H9 (cell line): ENCODE results near the gene AJAP1. TPM values are rescaled to one million over a fixed set of nuclear protein-coding genes. Genes with fewer than 3 reads are reported as not detected.

Experiments
- DNase-seq: peaks from one replicate; pipeline ENCODE4 v3.0.0-alpha.2; 2017
- H2AFZ ChIP-seq: one replicate; pipeline ENCODE4 v1.6.1; 2013; ENCODE audit warnings: mild to moderate bottlenecking, low read length, control low read depth, moderate library complexity
- H2AK5ac ChIP-seq: 2 replicates; pipeline ENCODE4 v1.6.1; 2013; ENCODE audit warnings: low read length, control low read depth, mixed read lengths; ENCODE audit not compliant: insufficient read length
- H2BK120ac ChIP-seq: one replicate; pipeline ENCODE4 v1.6.1; 2013; ENCODE audit warnings: low read depth, mild to moderate bottlenecking, low read length, control low read depth, inconsistent platforms; ENCODE audit not compliant: poor library complexity, severe bottlenecking
- H2BK12ac ChIP-seq: 2 replicates; pipeline ENCODE4 v1.6.1; 2013; ENCODE audit warnings: low read length, control low read depth, mixed read lengths, low read depth; ENCODE audit not compliant: insufficient read length
- H2BK15ac ChIP-seq: 2 replicates; pipeline ENCODE4 v1.6.1; 2013; ENCODE audit warnings: low read depth, low read length, control low read depth
- H2BK20ac ChIP-seq: one replicate; pipeline ENCODE4 v1.6.1; 2013; ENCODE audit warnings: low read depth, mild to moderate bottlenecking, low read length, control low read depth, inconsistent platforms; ENCODE audit not compliant: poor library complexity, severe bottlenecking
- H2BK5ac ChIP-seq: 2 replicates; pipeline ENCODE4 v1.6.1; 2013; ENCODE audit warnings: low read length, control low read depth, mixed read lengths; ENCODE audit not compliant: insufficient read length
- H3K14ac ChIP-seq: 2 replicates; pipeline ENCODE4 v1.6.1; 2013; ENCODE audit warnings: low read length, control low read depth; ENCODE audit not compliant: insufficient read depth
- H3K18ac ChIP-seq: 2 replicates; pipeline ENCODE4 v1.6.1; 2013; ENCODE audit warnings: low read depth, mild to moderate bottlenecking, mixed read lengths, low read length, control low read depth; ENCODE audit not compliant: insufficient read length
- H3K23ac ChIP-seq: 2 replicates; pipeline ENCODE4 v1.6.1; 2013; ENCODE audit warnings: low read length, control low read depth, mixed read lengths, low read depth; ENCODE audit not compliant: insufficient read length
- H3K23me2 ChIP-seq: 2 replicates; pipeline ENCODE4 v1.6.1; 2013; ENCODE audit warnings: low read depth, mild to moderate bottlenecking, mixed read lengths, low read length, control low read depth; ENCODE audit not compliant: insufficient read length, poor library complexity, severe bottlenecking
- H3K27ac ChIP-seq: 2 replicates; pipeline ENCODE4 v1.5.1; 2013; ENCODE audit warnings: low read length, control low read depth, mixed read lengths, low read depth; ENCODE audit not compliant: insufficient read length
- H3K27me3 ChIP-seq: 2 replicates; pipeline ENCODE4 v1.6.1; 2013; ENCODE audit warnings: low read length, control low read depth, inconsistent platforms; ENCODE audit not compliant: insufficient read depth
- H3K4ac ChIP-seq: 2 replicates; pipeline ENCODE4 v1.6.1; 2013; ENCODE audit warnings: low read depth, mild to moderate bottlenecking, control low read depth, inconsistent platforms, low read length, moderate library complexity
- H3K4me1 ChIP-seq: 2 replicates; pipeline ENCODE4 v1.6.1; 2013; ENCODE audit warnings: low read length, control low read depth, inconsistent platforms; ENCODE audit not compliant: insufficient read depth
- H3K4me2 ChIP-seq: 2 replicates; pipeline ENCODE4 v1.6.1; 2013; ENCODE audit warnings: low read length, control low read depth, mixed read lengths; ENCODE audit not compliant: insufficient read length, insufficient read depth
- H3K56ac ChIP-seq: 2 replicates; pipeline ENCODE4 v1.6.1; 2013; ENCODE audit warnings: low read depth, mild to moderate bottlenecking, mixed read lengths, low read length, control low read depth; ENCODE audit not compliant: insufficient read length
- H3K79me1 ChIP-seq: 2 replicates; pipeline ENCODE4 v1.6.1; 2013; ENCODE audit warnings: low read depth, mild to moderate bottlenecking, moderate library complexity, low read length, control low read depth, inconsistent platforms; ENCODE audit not compliant: insufficient read depth, poor library complexity, severe bottlenecking
- H3K79me2 ChIP-seq: 2 replicates; pipeline ENCODE4 v1.6.1; 2013; ENCODE audit warnings: low read length, control low read depth, inconsistent platforms; ENCODE audit not compliant: insufficient read depth
- H3K9ac ChIP-seq: 2 replicates; pipeline ENCODE4 v1.6.1; 2013; ENCODE audit warnings: low read length, control low read depth, mixed read lengths; ENCODE audit not compliant: insufficient read length; ENCODE audit errors: extremely low read depth
- H3K9me3 ChIP-seq: one replicate; pipeline ENCODE4 v1.6.1; 2013; ENCODE audit warnings: low read depth, low read length, inconsistent platforms; ENCODE audit not compliant: control insufficient read depth
- H3T11ph ChIP-seq: one replicate; pipeline ENCODE4 v1.6.1; 2013; ENCODE audit warnings: mild to moderate bottlenecking, low read length, control low read depth, inconsistent platforms
- H4K20me1 ChIP-seq: one replicate; pipeline ENCODE4 v1.6.1; 2013; ENCODE audit not compliant: control insufficient read depth, insufficient read length, insufficient read depth
- H4K5ac ChIP-seq: 2 replicates; pipeline ENCODE4 v1.6.1; 2013; ENCODE audit warnings: low read depth, mild to moderate bottlenecking, mixed read lengths, low read length, control low read depth; ENCODE audit not compliant: insufficient read length
- H4K8ac ChIP-seq: replicated peaks from 2 replicates; pipeline ENCODE4 v1.6.1; 2013; ENCODE audit warnings: low read length, control low read depth, mixed read lengths, low read depth; ENCODE audit not compliant: insufficient read length
- H4K91ac ChIP-seq: 2 replicates; pipeline ENCODE4 v1.6.1; 2013; ENCODE audit warnings: low read depth, mild to moderate bottlenecking, moderate library complexity, mixed read lengths, low read length, control low read depth; ENCODE audit not compliant: insufficient read length
- H3K27ac Mint-ChIP-seq, 3 experiments: 2 replicates in 2 of 3; 3 replicates in 1 of 3; pipeline ENCODE4 v1.8.0; 2020 to 2021; ENCODE audit warnings: mixed read lengths in 3 of 3, mild to moderate bottlenecking in 1 of 3, moderate library complexity in 1 of 3
- H3K27me3 Mint-ChIP-seq: 2 replicates; pipeline ENCODE4 v1.8.0; 2021; ENCODE audit warnings: low read depth, mild to moderate bottlenecking, moderate library complexity, mixed read lengths
- H3K36me3 Mint-ChIP-seq, 3 experiments: 2 replicates in 2 of 3; 3 replicates in 1 of 3; pipeline ENCODE4 v1.8.0; 2020 to 2021; ENCODE audit warnings: low read depth in 3 of 3, mixed read lengths in 3 of 3; ENCODE audit not compliant: insufficient read depth in 1 of 3
- H3K4me1 Mint-ChIP-seq, 2 experiments: 2 replicates each; pipeline ENCODE4 v1.8.0; 2020; ENCODE audit warnings: mixed read lengths in 2 of 2
- H3K4me3 Mint-ChIP-seq, 2 experiments: 2 replicates in 1 of 2; 3 replicates in 1 of 2; pipeline ENCODE4 v1.8.0; 2020 to 2021; ENCODE audit warnings: mild to moderate bottlenecking in 2 of 2, mixed read lengths in 2 of 2, moderate library complexity in 1 of 2
- H3K9me3 Mint-ChIP-seq, 2 experiments: 2 replicates in 1 of 2; 3 replicates in 1 of 2; pipeline ENCODE4 v1.8.0; 2020; ENCODE audit warnings: mild to moderate bottlenecking in 2 of 2, mixed read lengths in 2 of 2, moderate library complexity in 1 of 2
- CTCF ChIP-seq: fragments of 200-600 bp; sonication (generic); conservative IDR thresholded peaks from 3 replicates; pipeline ENCODE4 v1.8.0; 2021; ENCODE audit warnings: antibody characterized with exemption, mild to moderate bottlenecking
- WGBS: extraction: QIAGEN DNeasy Blood & Tissue Kit; methylation state at CpG from one replicate; pipeline ENCODE4 v1.1.7; 2013; ENCODE audit warnings: missing lambda C conversion rate, low lambda C conversion rate, mixed read lengths; ENCODE audit not compliant: insufficient read length; ENCODE audit errors: extremely low coverage; 5-methylcytosine and 5-hydroxymethylcytosine counted together
- total RNA-seq: library from RNA; stranded (reverse); gene quantifications from 2 replicates; pipeline ENCODE4 v1.2.1, GENCODE V29; 2021

AJAP1 gene
- total RNA-seq, 1 experiment from 2014 or later, result 8.6 TPM

- no peak overlapping the region for H3K4me2 ChIP-seq
- peaks cover 15% of the 10 kb centered on the region for H3K9me3 ChIP-seq
- no peak overlapping the region for H3K4me3 Mint-ChIP-seq
- no CpG with 5 or more reads among the region's 3 CpGs for WGBS
- H3K36me3 Mint-ChIP-seq, result peaks cover 11 to 24% (median 22%) of the 10 kb centered on the region in 3 experiments
- H3K56ac ChIP-seq, result no peak overlapping the region
- H4K5ac ChIP-seq, result no peak overlapping the region
- H2BK5ac ChIP-seq, result no peak overlapping the region
- H2BK12ac ChIP-seq, result no peak overlapping the region
- H3K23me2 ChIP-seq, result no peaks in the 10 kb centered on the region
- H4K91ac ChIP-seq, result no peak overlapping the region
- no peak overlapping the region for H2AFZ ChIP-seq
- peaks cover 7% of the 10 kb centered on the region for H3K27me3 Mint-ChIP-seq
- H3K23ac ChIP-seq, result no peak overlapping the region
- no peak overlapping the region for H2BK120ac ChIP-seq
- no peak for DNase-seq
- no peaks in the 10 kb centered on the region for H3K79me2 ChIP-seq
- no peak overlapping the region for H3K18ac ChIP-seq
- H3K27me3 ChIP-seq, result no peaks in the 10 kb centered on the region
- no peak overlapping the region for H3K9ac ChIP-seq
- no peaks in the 10 kb centered on the region for H3K4me1 Mint-ChIP-seq
- no peak overlapping the region for H3K27ac ChIP-seq
- no peaks in the 10 kb centered on the region for H3K79me1 ChIP-seq
- H3K14ac ChIP-seq, result no peak overlapping the region
- H2BK15ac ChIP-seq, result no peak overlapping the region
- H3T11ph ChIP-seq, result no peak overlapping the region
- no peak for TF ChIP-seq CTCF
- no peak overlapping the region for H2AK5ac ChIP-seq
- H3K4me1 ChIP-seq, result no peaks in the 10 kb centered on the region
- peaks cover 24 to 26% of the 10 kb centered on the region in 2 experiments for H3K9me3 Mint-ChIP-seq
- no peak overlapping the region for H2BK20ac ChIP-seq
- no peaks in the 10 kb centered on the region for H4K20me1 ChIP-seq
- no peak overlapping the region for H3K4ac ChIP-seq
- no peak overlapping the region for H3K27ac Mint-ChIP-seq
- H4K8ac ChIP-seq, result no peak overlapping the region
Measured at GRCh38 chr1:4678066-4678717, 23.8 kb downstream of the AJAP1 start.
